HG03565 (cell line): ENCODE measurements around the gene MTCH1.

ENCODE experiments used
- ATAC-seq: cut with Tn5 transposase; IDR thresholded peaks from one replicate; pipeline ENCODE4 v1.9.1; 2021; ENCODE audit warnings: mild to moderate bottlenecking, moderate library complexity; ENCODE audit not compliant: unreplicated experiment

The MTCH1 gene

GRCh38 chr6:37017606-37018197 lies 31.7 kb upstream of the MTCH1 start:
- no peak for ATAC-seq

DNA sequence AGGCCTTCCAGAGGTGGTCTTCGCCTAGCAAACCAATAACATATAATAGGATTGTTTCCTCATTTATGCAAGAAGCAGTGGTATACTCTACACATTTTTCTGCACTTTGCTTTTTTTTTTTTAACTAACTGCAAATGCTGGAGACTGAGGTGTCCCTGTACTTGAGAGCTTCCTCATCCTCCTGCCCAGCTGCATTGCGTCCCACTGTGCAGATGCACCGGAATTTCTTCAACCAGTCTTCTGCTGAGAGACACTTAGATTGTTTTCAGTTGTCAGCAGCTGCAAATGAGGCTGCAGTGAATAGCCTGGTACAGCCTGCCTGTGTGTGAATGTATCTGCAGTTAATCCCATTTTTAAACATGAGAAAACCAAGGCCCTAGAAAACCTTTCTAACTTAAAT lies 31.0 kb upstream of the MTCH1 start:
- ATAC-seq, result no peak

GRCh38 chr6:37015532-37015931 lies 29.5 kb upstream of the MTCH1 start:
- ATAC-seq, result no peak

- ATAC-seq, result no peak
These were observed 28.7 kb upstream of the MTCH1 start for GRCh38 chr6:37014667-37015066.

DNA sequence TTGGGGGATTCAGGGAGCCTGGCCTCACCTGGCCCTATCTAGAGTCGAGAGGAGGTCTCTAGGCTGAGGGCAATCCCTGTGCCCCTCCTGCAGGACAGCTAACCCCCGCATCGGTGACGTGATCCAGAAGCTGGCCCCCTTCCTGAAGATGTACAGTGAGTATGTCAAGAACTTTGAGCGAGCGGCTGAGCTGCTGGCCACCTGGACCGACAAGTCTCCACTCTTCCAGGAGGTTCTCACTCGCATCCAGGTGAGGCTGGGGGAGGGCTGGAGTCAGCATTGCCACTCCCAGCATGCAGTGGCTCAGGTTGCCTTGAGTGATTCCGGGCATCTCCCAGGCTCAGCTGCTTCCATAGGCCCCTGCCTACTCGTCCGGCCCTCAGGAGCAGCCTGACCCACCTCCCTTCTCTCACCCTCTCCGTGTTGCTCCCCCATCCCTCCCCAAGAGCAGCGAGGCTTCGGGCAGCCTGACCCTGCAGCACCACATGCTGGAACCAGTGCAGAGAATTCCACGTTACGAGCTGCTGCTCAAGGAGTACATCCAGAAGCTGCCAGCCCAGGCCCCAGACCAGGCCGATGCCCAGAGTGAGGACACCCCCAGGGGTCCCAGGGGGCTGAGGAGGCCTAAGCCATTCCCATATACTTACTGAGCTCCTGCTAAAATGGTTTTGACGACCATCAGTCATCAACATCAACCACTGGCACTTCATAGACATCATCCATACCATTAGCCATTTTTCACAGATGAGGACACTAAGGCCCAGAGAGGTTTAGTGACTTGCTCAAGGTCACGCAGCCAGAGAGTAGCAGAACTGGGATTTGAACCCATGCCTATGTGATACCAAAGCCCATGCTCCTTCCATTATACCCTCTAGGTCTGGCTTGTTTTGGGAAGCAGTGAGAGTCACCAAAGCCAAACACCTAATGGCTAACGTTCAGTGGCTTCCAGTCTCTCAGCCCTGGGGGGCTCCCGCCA lies 27.8 kb upstream of the MTCH1 start:
- ATAC-seq, result no peak

GRCh38 chr6:37011656-37012378 lies 25.8 kb upstream of the MTCH1 start:
- ATAC-seq, result no peak

- ATAC-seq, result no peak
These were observed 24.5 kb upstream of the MTCH1 start for GRCh38 chr6:37010402-37010892.

- no peak for ATAC-seq
These were observed 22.8 kb upstream of the MTCH1 start for GRCh38 chr6:37008484-37009465.

DNA sequence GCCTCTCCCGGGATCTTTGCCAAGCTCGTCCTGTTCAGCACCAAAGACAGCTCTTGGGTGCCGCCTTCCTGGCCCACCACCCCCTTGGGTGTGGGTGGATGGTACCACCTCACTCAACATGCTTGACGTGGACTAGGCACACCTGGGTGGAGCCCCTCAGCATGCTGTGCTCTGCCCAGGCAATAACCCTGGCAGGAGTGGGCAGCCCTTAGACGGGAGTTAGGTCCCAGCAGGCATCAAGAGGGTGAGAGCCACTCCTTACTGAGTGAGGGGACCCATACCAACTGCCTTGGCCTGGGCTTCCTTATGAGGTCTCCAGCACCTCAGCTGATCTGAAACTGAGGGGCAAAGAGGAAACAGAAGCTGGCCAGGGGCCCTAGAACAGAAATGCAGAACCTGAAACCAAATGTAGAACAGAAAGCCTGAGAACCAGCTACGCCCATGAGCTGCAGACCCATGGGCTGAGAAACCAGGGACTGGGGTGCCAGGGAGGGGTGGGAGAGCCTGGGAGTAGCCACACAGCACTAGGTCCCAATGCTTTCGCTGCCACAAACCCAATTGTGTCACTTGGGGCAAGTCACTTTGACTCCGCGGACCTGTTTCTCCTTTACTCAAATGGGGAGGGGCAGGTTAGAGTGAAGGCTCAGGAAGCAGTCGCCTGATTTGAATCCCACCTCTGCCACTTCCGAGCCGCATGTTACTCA lies 21.5 kb upstream of the MTCH1 start:
- ATAC-seq, result no peak

GRCh38 chr6:37006793-37007339 lies 20.9 kb upstream of the MTCH1 start:
- ATAC-seq, result no peak

DNA sequence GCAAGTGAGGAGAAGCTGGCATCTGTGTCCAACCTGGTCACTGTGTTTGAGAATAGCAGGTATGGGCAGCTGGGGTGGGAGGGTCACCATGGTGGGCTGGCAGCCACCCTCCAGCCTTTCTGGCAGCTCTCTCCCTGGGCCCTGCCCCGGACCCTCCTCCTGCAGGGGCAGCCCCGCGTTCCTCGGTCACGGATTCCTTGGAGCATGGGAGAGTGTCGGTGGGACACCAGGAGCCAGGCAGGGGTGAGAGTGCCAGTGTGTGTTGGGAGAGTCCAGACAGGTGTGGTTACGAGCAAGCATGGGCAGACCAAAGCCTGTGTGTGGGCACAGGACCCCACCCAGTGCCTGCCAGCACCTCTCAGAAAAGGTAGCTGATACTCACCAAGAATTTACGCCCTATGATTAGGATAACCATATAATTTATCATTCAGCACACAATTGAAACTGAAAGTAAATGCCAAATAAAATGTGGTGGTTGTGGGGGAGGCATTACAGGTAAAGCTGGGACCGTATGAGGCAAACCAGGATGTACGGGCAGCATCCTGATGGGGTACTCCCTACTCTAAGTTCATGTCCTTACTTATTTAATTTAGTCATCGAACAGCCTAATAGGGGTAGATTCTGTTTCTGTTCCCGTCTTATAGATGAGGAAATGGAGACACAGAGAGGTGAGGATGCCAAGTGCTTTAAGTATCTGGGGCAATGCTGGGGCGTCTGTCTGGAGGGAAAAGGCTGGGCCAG lies 20.0 kb upstream of the MTCH1 start:
- ATAC-seq, result no peak

- no peak for ATAC-seq
These were observed 19.2 kb upstream of the MTCH1 start, which contains the start of gene FGD2 for GRCh38 chr6:37005061-37005810. TSS of gene FGD2 (plus strand) at chr6:37005655. CDS start at chr6:37005818, 163 bp downstream.

GRCh38 chr6:37004044-37004980 lies 18.3 kb upstream of the MTCH1 start:
- ATAC-seq, result no peak

GRCh38 chr6:36999751-37000125 lies 13.7 kb upstream of the MTCH1 start:
- ATAC-seq, result no peak

GRCh38 chr6:36999061-36999750 lies 13.2 kb upstream of the MTCH1 start:
- ATAC-seq, result no peak

DNA sequence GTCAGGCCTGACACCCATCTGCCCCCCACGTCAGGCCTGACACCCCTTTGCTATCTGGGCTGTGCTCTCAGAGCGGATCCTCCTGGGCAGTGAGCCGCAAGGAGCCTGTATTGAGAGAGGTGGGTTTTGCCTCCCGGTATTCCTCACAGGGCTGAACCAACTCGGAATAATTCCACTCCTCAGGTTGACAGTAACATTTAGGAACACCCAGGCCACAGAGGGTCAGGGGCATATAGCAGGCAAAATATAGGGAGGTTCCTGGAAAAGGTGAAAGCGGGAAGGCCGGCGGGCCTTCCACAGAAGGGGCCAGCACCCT lies 12.7 kb upstream of the MTCH1 start:
- no peak for ATAC-seq
